Naive thymus-derived CD4-positive, alpha-beta T cell (primary cell): ENCODE results near the gene CDKN2B-AS1. TPM values are rescaled to one million over a fixed set of nuclear protein-coding genes. Genes with fewer than 3 reads are reported as not detected.

Experiments used
- ATAC-seq: fragments of 150-1000 bp; cut with Tn5 transposase; 2 replicates; pipeline ENCODE4 v1.10.0; 2021; ENCODE audit warnings: mild to moderate bottlenecking, moderate library complexity
- CTCF ChIA-PET: fragments of 350-600 bp; sonication (Branson Sonifier 250); formaldehyde crosslinking; loops from one replicate; lab custom pipeline; 2021; ENCODE audit warnings: antibody characterized with exemption; lab: Charles Lee
- POLR2A ChIA-PET: fragments of 350-600 bp; sonication (Branson Sonifier 250); formaldehyde crosslinking; loops from one replicate; lab custom pipeline; 2021; ENCODE audit warnings: antibody characterized with exemption, inconsistent platforms; lab: Charles Lee
- DNase-seq, 9 donors: peaks; one replicate each; pipeline versions ENCODE4 v3.0.0 to v3.0.0-alpha.2; 2020 to 2022; ENCODE audit warnings: mixed read lengths in 1 of 9
- H3K27ac ChIP-seq: one replicate; pipeline ENCODE4 v1.7.0; 2013; ENCODE audit warnings: mild to moderate bottlenecking, low read depth, low read length, moderate library complexity
- H3K27me3 ChIP-seq, 2 donors: one replicate each; pipeline ENCODE4 v1.7.0; 2013; ENCODE audit warnings: low read length in 2 of 2, mild to moderate bottlenecking in 2 of 2, moderate library complexity in 2 of 2; ENCODE audit not compliant: control insufficient read depth in 2 of 2, insufficient read depth in 2 of 2
- H3K36me3 ChIP-seq, 3 experiments: 1 replicate in 2 of 3; 2 replicates in 1 of 3; pipeline ENCODE4 v1.7.0; 2013; ENCODE audit warnings: low read length in 3 of 3, mild to moderate bottlenecking in 3 of 3, moderate library complexity in 1 of 3; ENCODE audit not compliant: insufficient read depth in 3 of 3, control insufficient read depth in 2 of 3
- H3K4me1 ChIP-seq, 2 donors: one replicate each; pipeline ENCODE4 v1.7.0; 2013; ENCODE audit warnings: low read length in 2 of 2, mild to moderate bottlenecking in 2 of 2, moderate library complexity in 1 of 2; ENCODE audit not compliant: control insufficient read depth in 2 of 2, insufficient read depth in 2 of 2
- H3K4me3 ChIP-seq: 2 replicates; pipeline ENCODE4 v1.7.0; 2013; ENCODE audit warnings: mild to moderate bottlenecking, low read length
- H3K9me3 ChIP-seq, 3 experiments: 1 replicate in 2 of 3; 2 replicates in 1 of 3; pipeline ENCODE4 v1.7.0; 2013; ENCODE audit warnings: low read length in 3 of 3; ENCODE audit not compliant: control insufficient read depth in 2 of 3
- H3K27ac Mint-ChIP-seq, 9 donors: one replicate each; pipeline ENCODE4 v1.8.0; 2020 to 2022; ENCODE audit warnings: mixed read lengths in 9 of 9, mild to moderate bottlenecking in 8 of 9, moderate library complexity in 5 of 9, inconsistent platforms in 2 of 9
- H3K27me3 Mint-ChIP-seq, 5 donors: one replicate each; pipeline ENCODE4 v1.8.0; 2021 to 2022; ENCODE audit warnings: mixed read lengths in 5 of 5, mild to moderate bottlenecking in 1 of 5
- H3K36me3 Mint-ChIP-seq, 5 donors: one replicate each; pipeline ENCODE4 v1.8.0; 2020 to 2022; ENCODE audit warnings: mixed read lengths in 5 of 5, mild to moderate bottlenecking in 3 of 5, inconsistent platforms in 1 of 5
- H3K4me1 Mint-ChIP-seq, 7 donors: one replicate each; pipeline ENCODE4 v1.8.0; 2020 to 2022; ENCODE audit warnings: mixed read lengths in 7 of 7, mild to moderate bottlenecking in 3 of 7, inconsistent platforms in 1 of 7
- H3K4me3 Mint-ChIP-seq, 10 donors: one replicate each; pipeline ENCODE4 v1.8.0; 2020 to 2022; ENCODE audit warnings: mild to moderate bottlenecking in 10 of 10, mixed read lengths in 10 of 10, moderate library complexity in 6 of 10, inconsistent platforms in 2 of 10
- H3K9me3 Mint-ChIP-seq, 11 donors: one replicate each; pipeline ENCODE4 v1.8.0; 2020 to 2022; ENCODE audit warnings: mixed read lengths in 11 of 11, mild to moderate bottlenecking in 4 of 11, inconsistent platforms in 1 of 11, moderate library complexity in 1 of 11
- intact Hi-C, 2 donors: fragments of 100-400 bp; cut with micrococcal nuclease; formaldehyde crosslinking; loops; one replicate each; pipeline ENCODE4 v1.15.1; 2023
- polyA plus RNA-seq, 2 donors: library from polyadenylated mRNA; unstranded; fragments of 300-500 nt; fragmentation: Illumina TruSeq; gene quantifications; one replicate each; pipeline ENCODE4 v1.2.3, GENCODE V29; 2021
- total RNA-seq, 6 experiments: library from RNA in 5 of 6; stranded (reverse) in 5 of 6; gene quantifications; 1 replicate in 5 of 6; 2 replicates in 1 of 6; pipeline ENCODE4 v1.2.3 and lab custom pipeline; 2021 to 2026

The CDKN2B-AS1 gene
- total and polyA plus RNA-seq, 7 experiments from 2014 or later, result 0.21 to 3.5 (median 0.61) TPM; not detected in 4

- Mint-ChIP-seq H3K27me3 (peaks cover 36 to 57% (median 47%) of the 10 kb centered on the region in 5 donors), H3K27ac (peak within 1 kb of the TSS; percentile 29 to 98 (median 66)), H3K4me1 (peaks cover 0 to 35% (median 13%) of the 10 kb centered on the region in 7 donors), H3K36me3 (peaks cover 0 to 27% (median 5%) of the 10 kb centered on the region in 5 donors), H3K9me3 (peaks cover 0 to 19% (median 6%) of the 10 kb centered on the region in 11 donors), H3K4me3 (peak within 1 kb of the TSS; percentile 88 to 97 (median 94))
- peak within 1 kb of the TSS; percentile 93 for H3K4me3 ChIP-seq
- H3K36me3 ChIP-seq, result peaks cover 0 to 7% (median 0%) of the 10 kb centered on the region in 3 experiments
- peaks cover 0 to 30% of the 10 kb centered on the region in 2 donors for H3K27me3 ChIP-seq
- H3K9me3 ChIP-seq, result peaks cover 0 to 9% (median 0%) of the 10 kb centered on the region in 3 experiments
- intact Hi-C loops, result loop anchor here (1.0 to 10.0 kb wide), 11 partner anchors 11 to 665 kb away; partner anchors contain the start of gene KLHL9 (in 2 of the 2)
- H3K4me1 ChIP-seq, result peaks cover 8 to 16% of the 10 kb centered on the region in 2 donors
- DNase-seq (peak in 1 of 9 donors; percentile 63), ATAC-seq (peak; percentile 43)
- ChIA-PET CTCF (interaction anchor here (1.2 kb wide), 1 partner anchor 14 kb away, joined by 3 read pairs; no protein-coding TSS in a partner anchor), POLR2A (interaction anchor here (1.3 kb wide), 1 partner anchor 21 kb away, joined by 3 read pairs; no protein-coding TSS in a partner anchor)
- peak within 1 kb of the TSS; percentile 37 for H3K27ac ChIP-seq
Measured at GRCh38 chr9:21993893-21994555, 567 bp upstream of the CDKN2B-AS1 start, which contains the start of gene CDKN2A. Gene CDKN2A, minus strand, starts transcription at chr9:21994392.

GRCh38 chr9:21995006-21995665 is 545 bp downstream of the CDKN2B-AS1 start:
- peaks cover 8 to 16% of the 10 kb centered on the region in 2 donors for H3K4me1 ChIP-seq
- Mint-ChIP-seq H3K9me3 (peaks cover 0 to 10% (median 2%) of the 10 kb centered on the region in 11 donors), H3K27ac (peak overlapping the region; percentile 29 to 98 (median 66)), H3K4me3 (peak overlapping the region; percentile 88 to 97 (median 94)), H3K27me3 (peaks cover 25 to 54% (median 44%) of the 10 kb centered on the region in 5 donors), H3K4me1 (peaks cover 0 to 35% (median 13%) of the 10 kb centered on the region in 7 donors), H3K36me3 (peaks cover 0 to 18% (median 0%) of the 10 kb centered on the region in 5 donors)
- H3K36me3 ChIP-seq, result peaks cover 0 to 7% (median 0%) of the 10 kb centered on the region in 3 experiments
- no peaks in the 10 kb centered on the region for H3K9me3 ChIP-seq
- ChIA-PET CTCF (no interaction called here), POLR2A (interaction anchor here (1.3 kb wide), 1 partner anchor 22 kb away, joined by 3 read pairs; no protein-coding TSS in a partner anchor)
- DNase-seq (peak; percentile 52 to 74 (median 69)), ATAC-seq (peak; percentile 88)
- peaks cover 0 to 21% of the 10 kb centered on the region in 2 donors for H3K27me3 ChIP-seq
- peak overlapping the region; percentile 93 for H3K4me3 ChIP-seq
- intact Hi-C loops, result loop anchor here (1.0 to 10.0 kb wide), 12 partner anchors 13 to 660 kb away; partner anchors contain the start of gene KLHL9 (in 2 of the 2)
- H3K27ac ChIP-seq, result peak overlapping the region; percentile 37

- H3K9me3 Mint-ChIP-seq, result peaks cover 0 to 8% (median 0%) of the 10 kb centered on the region in 11 donors
- DNase-seq (peak in 2 of 9 donors; percentile 25 to 40), ATAC-seq (peak; percentile 14)
- intact Hi-C loops, result loop anchor here (1.0 to 10.0 kb wide), 12 partner anchors 12 to 661 kb away; partner anchors contain the start of gene KLHL9 (in 2 of the 2)
- Histone ChIP-seq H3K4me3 (peak overlapping the region; percentile 93), H3K36me3 (peaks cover 0 to 7% (median 0%) of the 10 kb centered on the region in 3 experiments), H3K27me3 (peaks cover 0 to 14% of the 10 kb centered on the region in 2 donors), H3K9me3 (no peaks in the 10 kb centered on the region), H3K4me1 (peaks cover 8 to 16% of the 10 kb centered on the region in 2 donors), H3K27ac (no peak overlapping the region)
- ChIA-PET POLR2A (interaction anchor here (1.1 kb wide), 1 partner anchor 71 kb away, joined by 4 read pairs; no protein-coding TSS in a partner anchor), CTCF (no interaction called here)
- peak overlapping the region in 5 of 9 donors; percentile 33 to 98 (median 56) for H3K27ac Mint-ChIP-seq
- peaks cover 20 to 53% (median 40%) of the 10 kb centered on the region in 5 donors for H3K27me3 Mint-ChIP-seq
- peaks cover 0 to 29% (median 13%) of the 10 kb centered on the region in 7 donors for H3K4me1 Mint-ChIP-seq
- peak overlapping the region; percentile 88 to 97 (median 94) for H3K4me3 Mint-ChIP-seq
- peaks cover 0 to 15% (median 0%) of the 10 kb centered on the region in 5 donors for H3K36me3 Mint-ChIP-seq
Measured at GRCh38 chr9:21995666-21996398, 1.2 kb downstream of the CDKN2B-AS1 start.

GRCh38 chr9:21996438-21996837 is 1.8 kb downstream of the CDKN2B-AS1 start:
- ChIA-PET CTCF (no interaction called here), POLR2A (interaction anchor here (1.1 kb wide), 1 partner anchor 71 kb away, joined by 4 read pairs; no protein-coding TSS in a partner anchor)
- Histone ChIP-seq H3K36me3 (peaks cover 0 to 7% (median 0%) of the 10 kb centered on the region in 3 experiments), H3K4me1 (peaks cover 8 to 16% of the 10 kb centered on the region in 2 donors), H3K27ac (no peak overlapping the region), H3K4me3 (no peak overlapping the region), H3K27me3 (peaks cover 0 to 14% of the 10 kb centered on the region in 2 donors), H3K9me3 (no peaks in the 10 kb centered on the region)
- ATAC-seq (no peak), DNase-seq (no peak)
- H3K27me3 Mint-ChIP-seq, result peaks cover 22 to 56% (median 42%) of the 10 kb centered on the region in 5 donors
- intact Hi-C loops, result loop anchor here (5.0 to 10.0 kb wide), 4 partner anchors 41 to 662 kb away; partner anchors contain the start of gene KLHL9 (in 1 of the 2)
- peaks cover 0 to 26% (median 13%) of the 10 kb centered on the region in 7 donors for H3K4me1 Mint-ChIP-seq
- H3K36me3 Mint-ChIP-seq, result peaks cover 0 to 12% (median 0%) of the 10 kb centered on the region in 5 donors
- H3K9me3 Mint-ChIP-seq, result peaks cover 0 to 8% (median 0%) of the 10 kb centered on the region in 11 donors
- peak overlapping the region; percentile 44 to 97 (median 91) for H3K4me3 Mint-ChIP-seq
- H3K27ac Mint-ChIP-seq, result peak overlapping the region in 1 of 9 donors; percentile 79

- Histone ChIP-seq H3K4me1 (peaks cover 8 to 16% of the 10 kb centered on the region in 2 donors), H3K27me3 (peaks cover 0 to 10% of the 10 kb centered on the region in 2 donors), H3K36me3 (peaks cover 0 to 7% (median 0%) of the 10 kb centered on the region in 3 experiments), H3K4me3 (no peak overlapping the region), H3K27ac (no peak overlapping the region), H3K9me3 (no peaks in the 10 kb centered on the region)
- ATAC-seq, result no peak
- DNase-seq, result no peak
- Mint-ChIP-seq H3K4me1 (peaks cover 0 to 26% (median 13%) of the 10 kb centered on the region in 7 donors), H3K27ac (no peak overlapping the region), H3K4me3 (peak overlapping the region; percentile 6 to 97 (median 88)), H3K9me3 (peaks cover 0 to 8% (median 0%) of the 10 kb centered on the region in 11 donors), H3K36me3 (peaks cover 0 to 11% (median 0%) of the 10 kb centered on the region in 5 donors), H3K27me3 (peaks cover 23 to 58% (median 44%) of the 10 kb centered on the region in 5 donors)
- CTCF ChIA-PET, result no interaction called here
- intact Hi-C loops, result loop anchor here (5.0 to 10.0 kb wide), 4 partner anchors 40 to 662 kb away; partner anchors contain the start of gene KLHL9 (in 1 of the 2)
- POLR2A ChIA-PET, result interaction anchor here (1.1 kb wide), 1 partner anchor 72 kb away, joined by 4 read pairs; no protein-coding TSS in a partner anchor
Measured at GRCh38 chr9:21996858-21997257, 2.3 kb downstream of the CDKN2B-AS1 start.
